K562 (cell line): ENCODE data around the gene BAIAP2. TPM values are rescaled to one million over a fixed set of nuclear protein-coding genes. Genes with fewer than 3 reads are reported as not detected.

Experiments
- ASH1L ChIP-seq: fragments of 450-650 bp; IDR thresholded peaks from 2 replicates; pipeline ENCODE4 v1.6.1; 2018; ENCODE audit warnings: borderline replicate concordance, mild to moderate bottlenecking, low read depth; ENCODE audit not compliant: partially characterized antibody
- HDAC1 ChIP-seq, 2 experiments: fragments of 450-650 bp; IDR thresholded peaks; 2 replicates each; pipeline ENCODE4 v1.6.1; 2016 to 2017; ENCODE audit warnings: inconsistent platforms in 1 of 2, mild to moderate bottlenecking in 1 of 2, moderate library complexity in 1 of 2
- LEF1 ChIP-seq: fragments of 450-650 bp; IDR thresholded peaks from 2 replicates; pipeline ENCODE4 v1.6.1; 2016; ENCODE audit warnings: mild to moderate bottlenecking
- MYNN ChIP-seq, 2 experiments: sonication (generic); formaldehyde crosslinking in 1 of 2; IDR thresholded peaks; 2 replicates each; pipeline versions ENCODE4 v1.5.0 to v1.6.1; 2016 to 2020; ENCODE audit warnings: antibody characterized with exemption in 1 of 2, missing genetic modification reagents in 1 of 2
- PURB ChIP-seq: sonication (generic); formaldehyde crosslinking; IDR thresholded peaks from 2 replicates; pipeline ENCODE4 v1.9.0; 2021; ENCODE audit warnings: low read depth, mild to moderate bottlenecking, missing genetic modification reagents
- U2AF1 ChIP-seq: fragments of 200-400 bp; formaldehyde crosslinking; optimal IDR thresholded peaks from 2 replicates; pipeline ENCODE3; 2017; ENCODE audit warnings: mild to moderate bottlenecking, low read depth, low read length, moderate library complexity
- polyA plus RNA-seq, 8 experiments: library from polyadenylated mRNA; depleted of rRNA in 4 of 8; stranded (reverse) in 5 of 8; unstranded in 3 of 8; fragments of >200 nt; fragmentation: Nextera tagmentation in 2 of 8; fragmentation: Illumina TruSeq in 1 of 8; extraction: Ambion mirVana in 2 of 8; extraction: Trizol in 1 of 8; gene quantifications; 2 replicates each; pipeline versions ENCODE4 v1.2.1 to v1.2.3, GENCODE V29; 2011 to 2014; ENCODE audit warnings: inconsistent platforms in 1 of 8, missing spikeins in 1 of 8
- total RNA-seq, 7 experiments: library from RNA; depleted of rRNA in 6 of 7; stranded (reverse); fragments of >200 nt in 6 of 7; fragmentation: Illumina TruSeq in 2 of 7; extraction: Trizol in 2 of 7; gene quantifications; 2 replicates each; pipeline versions ENCODE4 v1.2.1 to v1.2.3, GENCODE V29; 2011 to 2021; ENCODE audit warnings: low replicate concordance in 1 of 7
- TF ChIP-seq, protein P1 (sequence below): fragments of 200-600 bp; sonication (generic); IDR thresholded peaks from one replicate; pipeline ENCODE4 v1.6.1; 2012; ENCODE audit warnings: mild to moderate bottlenecking, low read depth, low read length, inconsistent platforms
- TF ChIP-seq, protein P2 (sequence below): sonication (generic); formaldehyde crosslinking; IDR thresholded peaks from 2 replicates; pipeline ENCODE4 v1.9.0; 2022; ENCODE audit warnings: mild to moderate bottlenecking, missing genetic modification reagents
- TF ChIP-seq, protein P3 (sequence below): sonication (generic); formaldehyde crosslinking; IDR thresholded peaks from 2 replicates; pipeline ENCODE4 v1.8.0; 2022; ENCODE audit warnings: mild to moderate bottlenecking, missing genetic modification reagents, borderline replicate concordance

The BAIAP2 gene
- total and polyA plus RNA-seq, 9 of the 15 experiments (the other 6 are each of a cell fraction or from before 2014, with no cell fraction given), result 2.3 to 51.6 (median 18.4) TPM

DNA sequence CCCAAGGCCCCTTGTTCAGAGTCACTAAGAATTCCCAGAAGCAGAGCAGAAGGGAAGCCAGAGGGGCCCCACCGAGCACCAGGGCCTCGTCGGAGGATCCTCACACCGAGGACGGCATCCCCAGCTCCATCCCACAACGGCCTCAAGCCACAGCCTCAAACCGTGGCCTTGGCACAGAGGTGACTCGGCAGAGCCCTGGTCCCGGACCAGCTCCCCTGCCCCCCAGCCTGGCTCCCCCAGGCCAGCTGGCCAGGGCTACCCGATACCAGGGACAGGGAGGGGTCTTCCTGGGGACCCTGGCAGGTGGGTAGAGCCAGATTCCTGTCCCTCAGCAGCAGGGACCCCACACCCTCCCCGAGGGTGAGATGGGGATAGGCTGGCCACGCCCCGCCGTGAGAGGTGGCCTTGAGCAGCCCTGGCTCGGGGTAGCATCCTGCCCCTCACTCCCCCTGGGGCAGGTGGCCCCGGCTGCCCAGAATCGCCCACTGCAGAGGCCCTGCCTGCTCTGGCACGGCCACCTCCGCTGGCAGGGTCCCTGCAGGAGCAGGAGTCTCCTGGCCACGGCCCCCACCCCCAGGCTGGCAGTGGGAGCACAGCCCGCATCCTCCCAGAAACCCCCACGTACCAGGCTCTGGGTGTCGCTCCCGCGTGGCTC, 124.8 kb downstream of the BAIAP2 start (continued):
- TF ChIP-seq, protein P1, sequence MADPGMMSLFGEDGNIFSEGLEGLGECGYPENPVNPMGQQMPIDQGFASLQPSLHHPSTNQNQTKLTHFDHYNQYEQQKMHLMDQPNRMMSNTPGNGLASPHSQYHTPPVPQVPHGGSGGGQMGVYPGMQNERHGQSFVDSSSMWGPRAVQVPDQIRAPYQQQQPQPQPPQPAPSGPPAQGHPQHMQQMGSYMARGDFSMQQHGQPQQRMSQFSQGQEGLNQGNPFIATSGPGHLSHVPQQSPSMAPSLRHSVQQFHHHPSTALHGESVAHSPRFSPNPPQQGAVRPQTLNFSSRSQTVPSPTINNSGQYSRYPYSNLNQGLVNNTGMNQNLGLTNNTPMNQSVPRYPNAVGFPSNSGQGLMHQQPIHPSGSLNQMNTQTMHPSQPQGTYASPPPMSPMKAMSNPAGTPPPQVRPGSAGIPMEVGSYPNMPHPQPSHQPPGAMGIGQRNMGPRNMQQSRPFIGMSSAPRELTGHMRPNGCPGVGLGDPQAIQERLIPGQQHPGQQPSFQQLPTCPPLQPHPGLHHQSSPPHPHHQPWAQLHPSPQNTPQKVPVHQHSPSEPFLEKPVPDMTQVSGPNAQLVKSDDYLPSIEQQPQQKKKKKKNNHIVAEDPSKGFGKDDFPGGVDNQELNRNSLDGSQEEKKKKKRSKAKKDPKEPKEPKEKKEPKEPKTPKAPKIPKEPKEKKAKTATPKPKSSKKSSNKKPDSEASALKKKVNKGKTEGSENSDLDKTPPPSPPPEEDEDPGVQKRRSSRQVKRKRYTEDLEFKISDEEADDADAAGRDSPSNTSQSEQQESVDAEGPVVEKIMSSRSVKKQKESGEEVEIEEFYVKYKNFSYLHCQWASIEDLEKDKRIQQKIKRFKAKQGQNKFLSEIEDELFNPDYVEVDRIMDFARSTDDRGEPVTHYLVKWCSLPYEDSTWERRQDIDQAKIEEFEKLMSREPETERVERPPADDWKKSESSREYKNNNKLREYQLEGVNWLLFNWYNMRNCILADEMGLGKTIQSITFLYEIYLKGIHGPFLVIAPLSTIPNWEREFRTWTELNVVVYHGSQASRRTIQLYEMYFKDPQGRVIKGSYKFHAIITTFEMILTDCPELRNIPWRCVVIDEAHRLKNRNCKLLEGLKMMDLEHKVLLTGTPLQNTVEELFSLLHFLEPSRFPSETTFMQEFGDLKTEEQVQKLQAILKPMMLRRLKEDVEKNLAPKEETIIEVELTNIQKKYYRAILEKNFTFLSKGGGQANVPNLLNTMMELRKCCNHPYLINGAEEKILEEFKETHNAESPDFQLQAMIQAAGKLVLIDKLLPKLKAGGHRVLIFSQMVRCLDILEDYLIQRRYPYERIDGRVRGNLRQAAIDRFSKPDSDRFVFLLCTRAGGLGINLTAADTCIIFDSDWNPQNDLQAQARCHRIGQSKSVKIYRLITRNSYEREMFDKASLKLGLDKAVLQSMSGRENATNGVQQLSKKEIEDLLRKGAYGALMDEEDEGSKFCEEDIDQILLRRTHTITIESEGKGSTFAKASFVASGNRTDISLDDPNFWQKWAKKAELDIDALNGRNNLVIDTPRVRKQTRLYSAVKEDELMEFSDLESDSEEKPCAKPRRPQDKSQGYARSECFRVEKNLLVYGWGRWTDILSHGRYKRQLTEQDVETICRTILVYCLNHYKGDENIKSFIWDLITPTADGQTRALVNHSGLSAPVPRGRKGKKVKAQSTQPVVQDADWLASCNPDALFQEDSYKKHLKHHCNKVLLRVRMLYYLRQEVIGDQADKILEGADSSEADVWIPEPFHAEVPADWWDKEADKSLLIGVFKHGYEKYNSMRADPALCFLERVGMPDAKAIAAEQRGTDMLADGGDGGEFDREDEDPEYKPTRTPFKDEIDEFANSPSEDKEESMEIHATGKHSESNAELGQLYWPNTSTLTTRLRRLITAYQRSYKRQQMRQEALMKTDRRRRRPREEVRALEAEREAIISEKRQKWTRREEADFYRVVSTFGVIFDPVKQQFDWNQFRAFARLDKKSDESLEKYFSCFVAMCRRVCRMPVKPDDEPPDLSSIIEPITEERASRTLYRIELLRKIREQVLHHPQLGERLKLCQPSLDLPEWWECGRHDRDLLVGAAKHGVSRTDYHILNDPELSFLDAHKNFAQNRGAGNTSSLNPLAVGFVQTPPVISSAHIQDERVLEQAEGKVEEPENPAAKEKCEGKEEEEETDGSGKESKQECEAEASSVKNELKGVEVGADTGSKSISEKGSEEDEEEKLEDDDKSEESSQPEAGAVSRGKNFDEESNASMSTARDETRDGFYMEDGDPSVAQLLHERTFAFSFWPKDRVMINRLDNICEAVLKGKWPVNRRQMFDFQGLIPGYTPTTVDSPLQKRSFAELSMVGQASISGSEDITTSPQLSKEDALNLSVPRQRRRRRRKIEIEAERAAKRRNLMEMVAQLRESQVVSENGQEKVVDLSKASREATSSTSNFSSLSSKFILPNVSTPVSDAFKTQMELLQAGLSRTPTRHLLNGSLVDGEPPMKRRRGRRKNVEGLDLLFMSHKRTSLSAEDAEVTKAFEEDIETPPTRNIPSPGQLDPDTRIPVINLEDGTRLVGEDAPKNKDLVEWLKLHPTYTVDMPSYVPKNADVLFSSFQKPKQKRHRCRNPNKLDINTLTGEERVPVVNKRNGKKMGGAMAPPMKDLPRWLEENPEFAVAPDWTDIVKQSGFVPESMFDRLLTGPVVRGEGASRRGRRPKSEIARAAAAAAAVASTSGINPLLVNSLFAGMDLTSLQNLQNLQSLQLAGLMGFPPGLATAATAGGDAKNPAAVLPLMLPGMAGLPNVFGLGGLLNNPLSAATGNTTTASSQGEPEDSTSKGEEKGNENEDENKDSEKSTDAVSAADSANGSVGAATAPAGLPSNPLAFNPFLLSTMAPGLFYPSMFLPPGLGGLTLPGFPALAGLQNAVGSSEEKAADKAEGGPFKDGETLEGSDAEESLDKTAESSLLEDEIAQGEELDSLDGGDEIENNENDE, result no peak
- TF ChIP-seq ASH1L, result no peak
- TF ChIP-seq U2AF1, result no peak
- no peak for TF ChIP-seq MYNN (IDR thresholded peaks at IDR 0.05)
- TF ChIP-seq MYNN (CRISPR knock-in tag; IDR thresholded peaks at IDR 0.05), result no peak
- TF ChIP-seq HDAC1 (IDR thresholded peaks at IDR 0.05), result no peak
- no peak for TF ChIP-seq LEF1
- TF ChIP-seq, protein P2, sequence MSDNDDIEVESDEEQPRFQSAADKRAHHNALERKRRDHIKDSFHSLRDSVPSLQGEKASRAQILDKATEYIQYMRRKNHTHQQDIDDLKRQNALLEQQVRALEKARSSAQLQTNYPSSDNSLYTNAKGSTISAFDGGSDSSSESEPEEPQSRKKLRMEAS (CRISPR knock-in tag), result no peak
- no peak for TF ChIP-seq PURB (CRISPR knock-in tag)
- TF ChIP-seq, protein P3, sequence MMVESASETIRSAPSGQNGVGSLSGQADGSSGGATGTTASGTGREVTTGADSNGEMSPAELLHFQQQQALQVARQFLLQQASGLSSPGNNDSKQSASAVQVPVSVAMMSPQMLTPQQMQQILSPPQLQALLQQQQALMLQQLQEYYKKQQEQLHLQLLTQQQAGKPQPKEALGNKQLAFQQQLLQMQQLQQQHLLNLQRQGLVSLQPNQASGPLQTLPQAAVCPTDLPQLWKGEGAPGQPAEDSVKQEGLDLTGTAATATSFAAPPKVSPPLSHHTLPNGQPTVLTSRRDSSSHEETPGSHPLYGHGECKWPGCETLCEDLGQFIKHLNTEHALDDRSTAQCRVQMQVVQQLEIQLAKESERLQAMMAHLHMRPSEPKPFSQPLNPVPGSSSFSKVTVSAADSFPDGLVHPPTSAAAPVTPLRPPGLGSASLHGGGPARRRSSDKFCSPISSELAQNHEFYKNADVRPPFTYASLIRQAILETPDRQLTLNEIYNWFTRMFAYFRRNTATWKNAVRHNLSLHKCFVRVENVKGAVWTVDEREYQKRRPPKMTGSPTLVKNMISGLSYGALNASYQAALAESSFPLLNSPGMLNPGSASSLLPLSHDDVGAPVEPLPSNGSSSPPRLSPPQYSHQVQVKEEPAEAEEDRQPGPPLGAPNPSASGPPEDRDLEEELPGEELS (CRISPR knock-in tag), result no peak
